ENCODE measurements around the gene GMCL2. TPM values are rescaled to one million over a fixed set of nuclear protein-coding genes. Genes with fewer than 3 reads are reported as not detected.
A peak's percentile ranks its signal among the peaks of the same experiment; 100 is the strongest.
"Not testable (repeated sequence)": the region's sequence is repeated elsewhere in the genome, so short reads cannot be mapped to it uniquely, and the experiment has no call there.

The GMCL2 gene
- total and polyA plus RNA-seq, 8 donors = not detected

- Histone ChIP-seq H3K4me1 (peaks cover 0 to 15% (median 8%) of the 10 kb centered on the region in 3 donors), H3K27ac (no peak overlapping the region), H3K9me3 (no peaks in the 10 kb centered on the region), H3K36me3 (no peaks in the 10 kb centered on the region), H3K4me3 (peak overlapping the region in 3 of 4 donors; percentile 88 to 92 (median 89)), H3K27me3 (no peaks in the 10 kb centered on the region)
- FAIRE-seq (no peak), ATAC-seq (peak in 2 of 4 donors; percentile 2 to 15), DNase-seq (peak in 2 of 6 donors; percentile 46 to 60)
- intact Hi-C loops (cut with DNase I) = no loop called here
- 47 to 60% methylated on average over 9 of the region's 9 CpGs for WGBS, 2 donors
- TF ChIP-seq CTCF (IDR thresholded peaks at IDR 0.05) = no peak
Measured at GRCh38 chr5:178230879-178231538, 43.8 kb upstream of the GMCL2 start.

GRCh38 chr5:178229861-178230260, 42.7 kb upstream of the GMCL2 start:
- H3K27me3 ChIP-seq = no peaks in the 10 kb centered on the region
- ATAC-seq (no peak), DNase-seq (peak in 1 of 6 donors; percentile 53), FAIRE-seq (no peak)
- H3K4me1 ChIP-seq = peaks cover 0 to 15% (median 8%) of the 10 kb centered on the region in 3 donors
- H3K36me3 ChIP-seq = no peaks in the 10 kb centered on the region
- H3K4me3 ChIP-seq = no peak overlapping the region
- H3K9me3 ChIP-seq = no peaks in the 10 kb centered on the region
- intact Hi-C loops (cut with DNase I) = no loop called here
- WGBS, 2 donors = 94% methylated on average over 10 of the region's 10 CpGs
- no peak overlapping the region for H3K27ac ChIP-seq
- TF ChIP-seq CTCF (IDR thresholded peaks at IDR 0.05) = no peak

- H3K27ac ChIP-seq; H3K9me3 ChIP-seq; H3K27me3 ChIP-seq; H3K36me3 ChIP-seq; H3K4me3 ChIP-seq; intact Hi-C loops (cut with DNase I); FAIRE-seq; ATAC-seq: not testable (repeated sequence)
- 96 to 97% methylated on average over 13 of the region's 13 CpGs for WGBS, 2 donors
- peaks cover 0 to 15% (median 8%) of the 10 kb centered on the region in 3 donors for H3K4me1 ChIP-seq
- DNase-seq = peak in 1 of 6 donors; percentile 23
Measured at GRCh38 chr5:178229111-178229510, 41.9 kb upstream of the GMCL2 start.

- Histone ChIP-seq H3K36me3 (no peaks in the 10 kb centered on the region), H3K4me3 (no peak overlapping the region), H3K4me1 (peaks cover 0 to 15% (median 8%) of the 10 kb centered on the region in 3 donors), H3K9me3 (no peaks in the 10 kb centered on the region), H3K27me3 (no peaks in the 10 kb centered on the region), H3K27ac (no peak overlapping the region)
- DNase-seq (peak in 2 of 6 donors; percentile 4 to 5), FAIRE-seq (no peak), ATAC-seq (no peak)
- intact Hi-C loops (cut with DNase I) = no loop called here
- 94 to 95% methylated on average over 11 of the region's 11 CpGs for WGBS, 2 donors
- no peak for TF ChIP-seq CTCF (IDR thresholded peaks at IDR 0.05)
Measured at GRCh38 chr5:178228609-178229008, 41.4 kb upstream of the GMCL2 start.

- H3K27me3 ChIP-seq = no peaks in the 10 kb centered on the region
- no peaks in the 10 kb centered on the region for H3K36me3 ChIP-seq
- FAIRE-seq (no peak), DNase-seq (no peak), ATAC-seq (no peak)
- intact Hi-C loops (cut with DNase I) = no loop called here
- no peaks in the 10 kb centered on the region for H3K9me3 ChIP-seq
- no peak overlapping the region for H3K27ac ChIP-seq
- WGBS, 2 donors = 85 to 95% methylated on average over 3 of the region's 3 CpGs
- no peak for TF ChIP-seq CTCF (IDR thresholded peaks at IDR 0.05)
- no peak overlapping the region for H3K4me3 ChIP-seq
- H3K4me1 ChIP-seq = peaks cover 0 to 15% (median 8%) of the 10 kb centered on the region in 3 donors
Measured at GRCh38 chr5:178227929-178228328, 40.8 kb upstream of the GMCL2 start.
